GM18499 (cell line): ENCODE results near the gene AMFR.
"Not testable (repeated sequence)": the region's sequence is repeated elsewhere in the genome, so short reads cannot be mapped to it uniquely, and the experiment has no call there.

Experiments
- ATAC-seq: cut with Tn5 transposase; IDR thresholded peaks from one replicate; pipeline ENCODE4 v1.9.1; 2021; ENCODE audit warnings: moderate number of reproducible peaks; ENCODE audit not compliant: insufficient read depth, unreplicated experiment

AMFR gene

DNA sequence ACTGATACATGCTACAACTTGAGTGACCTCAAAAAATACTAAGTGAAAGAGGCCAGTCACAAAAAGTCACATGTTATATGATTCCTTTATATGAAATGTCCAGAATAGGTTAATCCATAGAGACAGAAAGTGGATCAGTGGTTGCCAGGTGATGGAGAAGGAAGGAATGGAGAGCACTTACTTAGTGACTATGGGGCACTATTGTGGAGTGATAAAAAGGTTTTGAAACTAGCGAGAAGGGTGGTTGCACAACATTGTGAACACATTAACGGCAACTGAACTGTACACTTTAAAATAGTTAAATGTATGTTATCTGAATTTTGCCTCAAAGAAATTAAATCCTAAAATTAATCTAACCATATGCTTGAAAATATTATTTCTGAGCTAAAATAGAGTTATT, 25.9 kb downstream of the AMFR start:
- no peak for ATAC-seq

DNA sequence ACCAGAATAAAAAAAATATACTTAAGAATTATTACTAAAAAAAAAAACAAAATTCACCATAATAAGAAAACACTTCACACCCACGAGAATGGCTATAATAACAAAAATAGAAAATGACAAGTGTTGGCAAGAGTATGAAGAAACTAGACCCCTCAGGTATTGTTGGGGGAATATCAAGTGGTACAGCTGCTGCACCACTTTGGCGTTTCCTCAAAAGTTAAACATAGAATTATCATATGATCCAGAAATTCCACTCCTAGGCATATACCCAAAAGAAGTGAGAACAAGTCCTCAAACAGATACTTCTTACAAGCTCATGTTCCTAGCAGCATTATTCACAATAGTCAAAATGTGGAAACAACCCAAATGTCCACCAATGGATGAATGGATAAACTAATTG, 26.3 kb downstream of the AMFR start:
- no peak for ATAC-seq

- ATAC-seq: not testable (repeated sequence)
Observed at GRCh38 chr16:56396724-56397123, 28.6 kb downstream of the AMFR start.

DNA sequence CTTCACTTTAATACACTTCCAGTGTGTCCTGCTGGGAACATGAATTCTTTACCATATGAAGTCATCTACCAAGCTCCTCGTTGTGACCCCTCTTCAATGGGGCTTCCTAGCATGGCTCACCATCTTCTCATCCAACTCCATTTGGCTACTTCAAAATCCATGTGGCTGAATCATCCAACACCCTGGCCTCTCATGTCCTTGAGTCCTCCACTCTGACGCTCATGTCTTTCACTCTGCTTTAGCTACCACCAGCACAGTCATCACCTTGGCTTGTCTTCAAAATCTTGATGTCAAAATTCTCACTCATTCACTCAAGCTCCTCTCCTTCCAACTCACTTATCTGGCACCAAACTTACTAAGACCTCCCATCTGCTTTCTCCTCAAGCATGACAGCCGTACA, 35.8 kb downstream of the AMFR start:
- ATAC-seq: no peak

DNA sequence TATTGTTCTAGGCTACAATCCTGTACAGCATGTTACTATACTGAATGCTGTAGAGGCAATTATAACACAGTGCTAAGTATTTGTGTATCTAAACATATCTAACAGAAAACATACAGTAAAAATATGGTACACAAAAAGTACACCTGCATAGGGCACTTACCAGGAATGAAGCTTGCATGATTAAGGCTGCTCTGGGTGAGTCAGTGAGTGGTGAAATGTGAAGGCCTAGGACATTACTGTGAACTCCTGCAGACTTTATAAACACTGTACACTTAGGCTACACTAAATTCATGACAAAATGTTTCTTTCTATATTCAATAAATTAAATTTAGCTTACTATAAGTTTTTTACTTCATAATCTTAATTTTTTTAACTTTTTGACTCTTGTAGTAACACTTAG, 37.1 kb downstream of the AMFR start:
- no peak for ATAC-seq

- no peak for ATAC-seq
Observed at GRCh38 chr16:56387396-56387795, 37.9 kb downstream of the AMFR start.

DNA sequence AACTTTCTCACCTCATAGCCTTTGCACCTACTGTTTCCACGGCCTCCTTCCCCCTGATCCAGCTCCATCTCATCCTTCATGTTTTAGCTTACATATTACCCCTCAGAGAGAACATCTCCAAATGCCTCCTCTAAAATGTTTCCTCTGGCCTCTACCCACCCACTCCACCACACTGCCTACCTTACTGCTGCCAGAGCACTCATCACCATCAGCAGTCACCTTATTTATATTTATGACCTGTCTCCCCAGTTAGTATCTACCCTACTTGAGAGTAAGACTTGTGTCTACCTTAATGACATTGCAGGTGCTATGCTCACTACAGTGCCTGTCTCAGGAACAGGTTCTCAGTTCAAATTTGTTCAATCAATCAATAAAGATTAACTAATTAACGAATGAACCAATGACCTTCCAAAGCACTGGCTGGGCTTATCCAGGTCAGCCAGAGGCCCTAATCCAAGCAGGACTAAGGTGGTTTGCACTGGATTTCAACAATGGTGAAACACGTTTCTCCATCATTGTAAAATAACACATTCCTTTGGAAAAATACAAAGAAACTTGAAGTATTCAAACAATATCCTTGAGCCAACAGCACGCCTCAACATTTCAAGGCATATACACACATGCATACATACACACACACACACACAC, 41.1 kb downstream of the AMFR start:
- ATAC-seq: no peak

GRCh38 chr16:56382901-56383355, 42.4 kb downstream of the AMFR start:
- ATAC-seq: no peak

DNA sequence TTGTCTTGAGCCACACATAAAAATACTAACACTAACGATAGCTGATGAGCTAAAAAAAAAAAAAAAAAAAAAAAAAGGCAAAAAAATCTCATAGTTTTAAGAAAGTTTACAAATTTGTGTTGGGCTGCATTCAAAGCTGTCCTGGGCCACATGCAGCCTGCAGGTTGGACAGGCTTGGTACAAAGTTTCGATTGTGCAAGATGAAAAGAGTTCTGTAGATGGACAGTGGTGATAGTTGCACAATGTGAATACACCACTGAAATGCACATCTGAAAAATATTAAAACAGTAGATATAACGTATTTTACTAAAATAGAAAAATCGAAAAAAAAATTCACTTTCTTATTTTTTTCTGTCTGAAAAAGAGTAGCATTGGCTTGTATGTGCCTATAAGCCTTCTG, 42.9 kb downstream of the AMFR start:
- ATAC-seq: no peak

DNA sequence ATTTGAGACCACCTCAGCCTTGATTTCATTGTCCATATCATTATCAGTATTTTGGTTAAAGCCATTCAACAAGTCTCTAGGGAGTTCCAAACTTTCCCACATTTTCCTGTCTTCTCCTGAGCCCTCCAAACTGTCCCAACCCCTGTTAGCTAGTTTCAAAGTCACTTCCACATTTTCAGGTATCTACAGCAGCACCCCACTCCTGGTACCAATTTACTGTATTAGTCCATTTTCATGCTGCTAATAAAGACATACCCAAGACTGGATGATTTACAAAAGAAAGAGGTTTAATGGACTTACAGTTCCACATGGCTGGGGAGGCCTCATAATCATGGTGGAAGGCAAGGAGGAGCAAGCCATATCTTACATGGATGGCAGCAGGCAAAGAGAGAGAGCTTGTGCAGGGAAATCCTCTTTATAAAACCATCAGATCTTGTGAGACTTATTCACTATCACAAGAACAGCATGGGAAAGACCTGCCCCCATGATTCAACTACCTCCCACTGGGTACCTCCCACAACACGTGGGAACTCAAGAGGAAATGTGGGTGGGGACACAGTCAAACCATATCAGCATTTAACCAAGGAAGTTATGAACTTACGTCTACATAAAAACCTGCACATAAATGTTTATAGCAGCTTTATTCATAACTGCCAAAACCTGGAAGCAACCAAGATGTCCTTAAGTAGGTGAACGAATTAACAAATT, 44.4 kb downstream of the AMFR start:
- ATAC-seq: not testable (repeated sequence)

DNA sequence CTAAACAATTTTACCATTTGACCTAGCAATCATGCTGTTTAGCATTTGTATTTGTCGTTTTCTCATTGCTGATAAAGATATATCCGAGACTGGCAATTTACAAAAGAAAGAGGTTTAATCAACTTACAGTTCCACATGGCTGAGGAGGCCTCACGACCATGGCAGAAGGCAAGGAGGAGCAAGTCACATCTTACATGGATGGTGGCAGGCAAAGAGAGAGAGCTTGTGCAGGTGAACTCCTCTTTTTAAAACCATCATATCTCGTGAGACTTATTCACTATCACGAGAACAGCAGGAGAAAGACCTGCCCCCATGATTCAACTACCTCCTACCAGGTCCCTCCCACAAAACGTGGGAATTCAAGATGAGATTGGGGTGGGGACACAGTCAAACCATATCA, 46.3 kb downstream of the AMFR start:
- ATAC-seq: not testable (repeated sequence)

GRCh38 chr16:56375792-56376191, 49.6 kb downstream of the AMFR start:
- ATAC-seq: not testable (repeated sequence)

DNA sequence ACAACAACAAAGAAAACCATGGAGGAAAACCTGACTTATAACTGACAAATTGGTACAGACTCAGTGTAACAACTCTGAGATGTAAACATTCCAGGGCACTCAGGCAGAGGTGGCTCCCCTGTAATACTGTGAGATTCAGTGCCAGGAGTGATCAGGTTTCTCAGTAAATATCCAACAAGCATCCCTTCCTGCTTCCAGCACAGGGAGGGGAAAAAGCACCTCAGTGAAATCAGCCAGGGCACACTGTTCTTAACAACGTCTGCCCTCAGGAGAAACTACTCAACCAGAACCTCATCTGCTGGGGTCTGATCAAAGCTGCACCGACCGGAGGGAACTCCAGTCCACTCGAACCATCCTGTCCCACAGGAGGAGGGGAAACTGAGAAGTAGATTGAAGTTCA, 52.3 kb downstream of the AMFR start:
- no peak for ATAC-seq

DNA sequence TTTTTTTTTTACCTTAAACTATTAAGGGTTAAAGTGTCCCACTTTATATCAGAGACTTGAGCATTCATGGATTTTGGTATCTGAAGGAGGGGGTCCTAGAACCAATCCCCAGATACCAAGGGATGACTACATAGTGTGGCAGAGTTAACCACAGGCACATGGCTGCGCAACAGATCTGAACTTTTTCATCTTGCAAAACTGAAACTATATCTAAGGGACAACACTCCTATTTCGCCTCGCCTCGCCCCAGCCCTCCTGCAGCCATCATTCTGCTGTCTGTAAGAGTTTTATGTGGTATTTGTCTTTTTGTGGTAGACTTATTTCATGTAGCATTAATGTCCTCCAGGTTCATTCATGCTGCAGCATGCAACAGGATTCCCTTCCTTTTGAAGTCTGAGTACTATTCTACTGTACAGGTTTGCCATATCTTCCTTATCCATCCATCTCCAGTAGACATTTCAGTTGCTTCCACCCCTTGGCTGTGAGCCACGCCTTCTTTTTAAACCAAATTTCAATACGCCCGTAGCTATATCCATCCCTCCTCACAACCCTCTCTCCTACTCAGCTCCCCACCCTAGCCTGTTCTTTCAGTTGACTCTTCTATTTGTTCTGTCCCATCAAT, 53.2 kb downstream of the AMFR start:
- ATAC-seq: no peak

GRCh38 chr16:56371660-56371937, 53.7 kb downstream of the AMFR start:
- no peak for ATAC-seq

DNA sequence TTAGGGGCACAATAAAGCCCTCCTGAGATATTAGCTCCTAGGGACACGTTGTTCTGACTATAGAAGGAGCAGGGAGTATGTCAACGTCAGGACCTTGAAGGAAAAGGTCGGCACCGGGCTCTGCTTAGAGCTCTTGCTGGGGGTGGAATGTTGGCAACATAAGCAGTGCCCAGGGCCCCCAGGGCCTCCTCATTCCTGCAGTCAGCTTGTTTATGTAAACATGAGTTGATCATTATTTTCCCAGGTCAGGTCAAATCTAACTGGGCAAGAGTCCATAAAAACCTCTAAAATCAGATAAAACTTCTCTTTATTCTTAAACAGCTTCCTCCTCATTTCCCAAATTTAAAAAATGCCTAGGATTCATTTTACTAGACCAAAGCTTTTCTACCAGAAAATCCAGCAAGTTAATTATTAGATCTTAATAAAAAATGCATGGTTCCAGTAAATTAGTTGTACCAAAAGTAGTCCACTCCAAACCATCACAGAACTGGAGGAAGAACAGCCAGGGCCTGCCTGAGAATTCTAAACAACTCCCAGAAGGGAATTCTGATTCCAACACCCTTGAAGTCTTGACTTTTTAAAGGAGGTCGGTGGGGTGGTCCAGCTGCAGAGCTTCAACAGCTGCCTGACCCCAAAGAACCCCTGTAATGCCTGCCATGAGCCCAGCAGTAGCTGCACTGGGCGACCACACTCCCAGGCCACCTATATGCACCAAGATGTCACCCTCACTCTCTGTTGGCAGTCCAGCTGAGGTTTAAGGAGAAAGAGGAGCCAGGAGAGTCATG, 54.3 kb downstream of the AMFR start:
- ATAC-seq: no peak

DNA sequence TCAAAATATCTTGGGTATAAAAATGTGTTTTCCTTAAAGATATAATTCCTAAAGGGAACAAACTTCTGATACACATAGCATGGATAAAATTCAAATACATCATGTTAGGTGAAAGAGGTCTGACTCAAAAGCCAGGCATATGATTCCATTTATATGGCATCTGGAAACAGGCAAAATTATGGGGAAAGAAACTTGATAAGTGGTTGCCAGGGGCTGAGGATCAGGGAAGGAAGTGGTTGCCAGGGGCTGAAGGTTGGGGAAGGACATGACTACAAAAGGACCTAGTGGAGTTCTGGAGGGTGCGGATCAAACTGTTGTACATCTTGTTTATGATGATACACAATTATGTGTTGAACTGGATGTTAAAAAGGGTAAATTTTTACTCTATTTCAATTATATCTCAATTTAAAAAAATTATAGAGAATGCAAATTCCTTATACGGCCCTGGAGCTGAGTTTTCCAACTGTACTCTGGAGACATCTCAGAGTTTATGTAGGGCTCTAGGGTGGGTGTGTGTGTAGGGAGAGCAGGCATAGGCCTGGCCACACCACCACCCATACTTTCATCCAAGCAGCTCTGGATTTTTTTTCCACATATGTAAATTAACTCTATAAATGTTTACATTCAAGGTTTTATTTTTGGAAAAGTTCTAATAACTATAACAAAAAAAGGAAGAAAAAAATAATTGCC, 55.0 kb downstream of the AMFR start:
- no peak for ATAC-seq

- no peak for ATAC-seq
Observed at GRCh38 chr16:56369202-56369601, 56.1 kb downstream of the AMFR start.

DNA sequence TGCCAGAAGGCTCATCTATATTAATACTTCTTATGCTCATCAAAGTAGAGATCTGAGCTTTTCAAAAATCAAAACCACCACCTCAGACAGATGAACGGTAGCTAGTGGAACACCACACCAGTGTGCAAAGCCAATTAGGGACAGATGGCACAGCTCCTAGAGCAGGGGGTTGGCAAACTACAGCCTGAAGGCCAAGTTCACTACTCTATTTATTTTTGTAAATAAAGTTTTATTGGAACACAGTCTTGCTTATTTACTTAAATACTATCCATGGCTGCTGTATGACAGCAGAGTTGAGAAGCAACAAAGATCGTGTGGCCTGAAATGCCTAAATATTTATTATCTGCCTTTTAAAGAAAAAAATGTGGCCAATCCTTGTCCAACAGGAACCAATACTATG, 56.8 kb downstream of the AMFR start:
- ATAC-seq: no peak

- ATAC-seq: no peak
Observed at GRCh38 chr16:56367764-56368163, 57.6 kb downstream of the AMFR start.

DNA sequence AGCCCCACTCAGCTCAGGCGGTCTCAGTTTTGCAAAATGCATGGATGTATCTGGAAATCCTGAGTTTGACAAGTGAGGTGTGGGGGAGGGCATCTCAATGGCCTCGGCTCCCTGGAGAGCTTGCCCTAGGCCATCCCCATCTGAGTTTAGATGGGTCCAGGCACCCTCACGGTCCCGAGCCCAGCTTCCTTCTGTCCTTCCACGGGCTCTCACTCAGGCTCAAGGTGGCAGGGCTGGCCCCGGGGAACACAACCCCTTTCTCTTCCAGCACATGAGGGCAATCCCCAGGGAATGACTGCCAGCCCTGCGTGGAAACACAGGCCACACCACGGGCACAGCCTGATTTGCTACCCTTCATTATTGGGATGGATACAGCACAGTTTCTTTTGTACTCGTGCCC, 58.4 kb downstream of the AMFR start:
- ATAC-seq: no peak
